Stimulated activated CD4-positive, alpha-beta T cell treated with anti-CD3 and anti-CD28 coated beads, Interleukin-12 subunit alpha, Interleukin-12 subunit beta, amount 100 ng/mL, for 24 hours (primary cell): ENCODE results near the gene CHRNA4.
"Not testable (repeated sequence)": the region's sequence is repeated elsewhere in the genome, so short reads cannot be mapped to it uniquely, and the experiment has no call there.

ENCODE experiments used
- DNase-seq, 2 experiments: peaks; one replicate each; pipeline ENCODE4 v3.0.0-alpha.2; 2020; ENCODE audit warnings: low read depth in 2 of 2

CHRNA4 gene

GRCh38 chr20:63350196-63350595, 11.0 kb downstream of the CHRNA4 start:
- DNase-seq: no peak

- DNase-seq: no peak
These were observed 11.6 kb downstream of the CHRNA4 start for GRCh38 chr20:63349516-63349895.

DNA sequence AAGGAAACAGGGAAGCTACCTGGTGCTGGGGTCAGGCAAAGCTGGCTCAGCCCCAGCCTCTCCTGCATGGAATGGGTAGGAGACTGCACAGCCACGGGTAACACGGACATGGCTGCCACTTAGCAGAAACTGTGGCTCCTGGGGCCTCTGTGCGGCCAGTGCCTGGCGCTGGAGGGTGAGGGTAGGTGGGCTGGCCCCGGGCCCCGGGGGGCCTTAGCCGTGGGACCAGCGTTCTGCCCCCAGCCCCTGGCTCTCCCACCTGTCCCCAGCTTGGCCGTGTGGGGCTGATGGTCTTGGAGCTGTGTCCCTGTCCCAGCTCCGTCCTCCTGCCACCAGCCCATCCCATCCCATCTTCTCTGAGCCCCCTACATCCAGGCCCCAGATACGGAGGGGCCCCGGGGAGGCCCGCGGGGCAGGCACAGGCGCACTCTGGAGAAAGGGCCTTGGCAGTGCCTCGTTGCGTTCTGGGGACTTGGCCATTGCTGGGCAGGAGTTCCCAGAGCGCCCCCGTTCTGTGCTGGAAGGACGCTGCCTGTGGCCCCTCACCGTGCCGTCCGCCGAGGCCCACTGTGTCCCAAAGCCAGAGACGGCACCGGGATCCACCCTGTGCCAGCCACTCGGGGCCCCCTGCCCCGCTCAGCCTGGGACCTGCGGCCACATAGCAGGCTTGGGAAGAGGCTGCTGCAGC, 12.2 kb downstream of the CHRNA4 start:
- no peak for DNase-seq

- DNase-seq: no peak
These were observed 13.0 kb downstream of the CHRNA4 start for GRCh38 chr20:63347950-63348827.

GRCh38 chr20:63347081-63347741, 13.9 kb downstream of the CHRNA4 start:
- no peak for DNase-seq

DNA sequence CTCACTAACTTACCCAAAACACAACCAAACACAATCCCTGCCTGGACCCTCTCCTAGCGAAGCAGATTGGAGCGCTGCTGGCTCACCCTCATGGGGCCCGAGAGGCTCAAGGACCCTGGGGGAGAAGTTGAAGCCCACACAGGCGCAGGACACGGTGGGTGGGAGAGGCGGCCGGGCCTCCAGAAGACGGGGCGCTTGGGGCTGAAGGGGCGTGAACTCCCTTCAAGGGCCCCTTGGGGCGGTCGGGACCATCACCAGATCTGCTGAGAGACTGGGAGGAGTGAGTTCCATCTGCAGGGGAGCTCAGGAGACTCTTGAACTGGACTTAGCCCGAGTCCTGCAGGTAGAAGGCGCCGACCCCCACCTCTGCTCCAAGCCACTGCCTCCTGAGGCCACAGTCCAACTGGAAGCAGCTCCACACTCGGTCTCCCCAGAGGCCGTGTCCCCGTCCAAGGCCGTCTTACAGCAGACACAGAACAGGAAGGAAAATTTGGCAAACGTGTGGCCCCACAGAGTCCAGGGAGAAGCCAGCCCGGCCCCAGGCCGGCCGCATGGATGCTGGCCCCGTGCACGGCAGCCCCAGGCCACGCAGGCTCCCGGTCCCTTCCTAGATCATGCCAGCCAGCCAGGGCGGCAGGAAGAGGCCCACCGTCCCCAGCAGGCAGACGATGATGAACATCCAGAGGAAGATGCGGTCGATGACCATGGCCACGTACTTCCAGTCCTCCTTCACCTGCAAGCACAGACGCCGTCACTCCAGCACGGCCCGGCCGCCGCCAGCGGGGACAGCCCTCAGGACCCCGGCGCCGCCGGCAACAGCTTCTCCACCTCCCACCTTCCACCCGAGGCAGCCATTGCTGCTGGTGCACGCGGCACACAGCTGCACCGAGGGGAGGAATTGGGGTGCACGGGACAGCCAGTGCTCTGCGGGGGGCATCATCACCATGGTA, 14.7 kb downstream of the CHRNA4 start:
- no peak for DNase-seq

GRCh38 chr20:63345328-63346100, 15.6 kb downstream of the CHRNA4 start:
- no peak for DNase-seq

- no peak for DNase-seq
These were observed 16.4 kb downstream of the CHRNA4 start for GRCh38 chr20:63344616-63345327.

GRCh38 chr20:63343460-63344445, 17.4 kb downstream of the CHRNA4 start:
- no peak for DNase-seq

DNA sequence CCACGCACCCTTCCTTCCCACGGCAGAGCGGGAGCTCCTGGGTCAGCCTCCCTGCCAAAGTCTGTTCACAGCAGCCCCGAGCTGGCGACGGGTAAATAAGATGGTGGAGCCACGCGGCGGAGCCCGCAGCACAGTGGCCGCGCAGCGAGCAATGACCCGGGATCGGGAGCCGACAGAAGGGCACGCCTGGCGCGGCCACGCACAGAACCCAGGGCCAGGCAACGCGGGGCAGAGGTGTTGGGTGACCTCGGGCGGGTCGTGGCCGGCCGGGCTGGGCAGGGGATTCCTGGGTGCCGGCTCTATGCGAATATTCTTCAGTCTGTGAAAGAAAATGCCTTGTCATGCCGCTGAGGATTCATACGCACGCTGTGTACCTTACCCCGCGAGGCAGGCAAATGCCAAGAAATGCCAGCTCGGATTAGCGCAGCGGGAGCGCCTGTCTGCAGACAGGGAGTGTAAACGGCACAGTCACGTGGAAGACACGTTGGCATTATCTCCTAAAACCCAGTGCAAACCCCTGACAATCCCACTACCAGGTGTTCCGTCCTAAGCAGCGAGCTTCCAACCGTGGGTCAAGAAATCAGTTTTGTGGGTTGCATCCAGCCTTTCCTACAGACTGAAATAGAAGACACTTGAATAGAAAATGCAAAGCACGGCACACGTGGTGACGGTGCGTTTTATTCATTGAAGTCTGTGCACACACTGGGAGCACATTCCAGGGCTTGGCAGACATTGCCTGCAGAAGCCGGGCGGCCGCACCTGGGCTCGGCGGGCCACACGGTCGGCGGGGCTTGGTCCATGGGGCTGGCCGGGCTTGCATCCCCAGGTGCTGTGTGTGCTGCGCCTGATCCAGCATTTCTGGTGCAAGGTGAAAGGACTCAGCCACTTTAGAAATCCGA, 18.3 kb downstream of the CHRNA4 start:
- DNase-seq: no peak

- DNase-seq: not testable (repeated sequence)
These were observed 20.9 kb downstream of the CHRNA4 start for GRCh38 chr20:63340158-63340688.

GRCh38 chr20:63339154-63340094, 21.7 kb downstream of the CHRNA4 start:
- not testable (repeated sequence) for DNase-seq

DNA sequence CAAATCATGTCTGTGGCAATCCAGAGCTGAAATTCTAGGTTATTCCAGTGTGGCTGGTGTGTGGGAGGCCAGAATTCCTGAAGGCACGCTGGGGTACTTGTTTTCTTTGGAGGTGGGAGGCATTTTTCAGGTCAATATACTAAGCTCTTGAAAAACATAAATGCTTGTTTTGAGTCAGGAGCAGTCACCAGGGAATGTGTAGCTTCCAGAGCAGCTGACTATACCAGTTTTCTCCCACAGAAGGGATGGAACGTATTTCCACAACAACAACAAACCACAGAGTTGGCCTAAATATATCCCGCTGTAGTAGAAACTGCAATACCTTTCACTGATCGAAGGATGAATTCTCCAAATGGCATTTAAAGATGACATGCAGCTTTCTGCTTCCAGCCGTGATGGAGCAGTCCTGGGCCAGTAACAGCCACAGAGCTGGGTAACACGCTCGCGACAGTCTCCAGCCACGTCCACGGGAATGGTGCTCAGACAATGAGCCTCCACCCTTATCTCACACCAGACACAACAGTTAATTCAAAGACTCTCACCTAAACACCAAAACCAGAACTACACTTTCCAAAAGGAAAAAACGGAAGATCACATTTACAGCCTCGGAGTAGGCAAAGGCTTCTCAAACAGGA, 23.2 kb downstream of the CHRNA4 start:
- no peak for DNase-seq

GRCh38 chr20:63336232-63336752, 24.9 kb downstream of the CHRNA4 start:
- DNase-seq: no peak

DNA sequence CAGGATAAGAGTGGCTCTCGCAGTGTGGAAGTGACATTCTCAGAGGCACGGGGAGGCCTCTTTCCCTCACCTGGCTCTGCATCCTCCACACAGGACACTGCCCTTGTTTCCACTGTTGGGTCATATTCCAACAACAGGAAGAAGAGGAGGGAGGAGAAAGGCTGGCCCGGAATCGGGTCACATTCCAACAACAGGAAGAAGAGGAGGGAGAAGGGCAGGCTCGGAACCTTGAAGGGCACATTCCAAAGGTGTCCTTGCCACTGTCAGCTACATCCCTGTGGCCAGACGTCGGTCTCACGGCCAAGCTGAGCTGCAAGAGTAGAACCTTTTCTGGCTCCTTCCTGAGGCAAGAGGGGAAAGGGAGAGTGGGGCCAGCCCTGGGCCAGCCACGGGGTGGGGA, 25.4 kb downstream of the CHRNA4 start:
- DNase-seq: no peak

GRCh38 chr20:63335060-63335459, 26.1 kb downstream of the CHRNA4 start:
- not testable (repeated sequence) for DNase-seq
